OCI-LY1 (cell line): ENCODE data around the gene AGAP3.
A peak's percentile ranks its signal among the peaks of the same experiment; 100 is the strongest.

Source experiments
- H2AFZ ChIP-seq: fragments of 200-600 bp; sonication (generic), shearing (Covaris generic); 2 replicates; pipeline ENCODE4 v1.6.0; 2014; ENCODE audit warnings: antibody characterized with exemption, mild to moderate bottlenecking, low read length
- H3F3A ChIP-seq: fragments of 200-600 bp; sonication (generic), shearing (Covaris generic); 2 replicates; pipeline ENCODE4 v1.6.0; 2014; ENCODE audit warnings: mild to moderate bottlenecking, antibody characterized with exemption, low read length, moderate library complexity; ENCODE audit not compliant: insufficient read depth
- H3K27ac ChIP-seq: fragments of 200-600 bp; sonication (generic); 2 replicates; pipeline ENCODE4 v1.5.1; 2014; ENCODE audit warnings: low read length, mixed run types, mild to moderate bottlenecking, low read depth; ENCODE audit not compliant: poor library complexity, severe bottlenecking
- H3K27me3 ChIP-seq: fragments of 200-600 bp; sonication (generic); 2 replicates; pipeline ENCODE4 v1.6.0; 2014; ENCODE audit warnings: antibody characterized with exemption, mild to moderate bottlenecking, low read length, moderate library complexity; ENCODE audit not compliant: insufficient read depth
- H3K36me3 ChIP-seq: fragments of 200-600 bp; sonication (generic); 2 replicates; pipeline ENCODE4 v1.6.1; 2014; ENCODE audit warnings: mild to moderate bottlenecking, antibody characterized with exemption, low read length, moderate library complexity, mixed read lengths; ENCODE audit not compliant: insufficient read depth
- H3K4me1 ChIP-seq: fragments of 200-600 bp; sonication (generic); 2 replicates; pipeline ENCODE4 v1.5.1; 2014; ENCODE audit warnings: mild to moderate bottlenecking, low read length, moderate library complexity; ENCODE audit not compliant: insufficient read depth, severe bottlenecking
- H3K4me2 ChIP-seq: fragments of 200-600 bp; sonication (generic), shearing (Covaris generic); 2 replicates; pipeline ENCODE4 v1.6.1; 2014; ENCODE audit warnings: low read length
- H3K4me3 ChIP-seq: fragments of 200-600 bp; sonication (generic); 2 replicates; pipeline ENCODE4 v1.5.1; 2014; ENCODE audit warnings: low read length, low read depth, mild to moderate bottlenecking, mixed read lengths; ENCODE audit not compliant: poor library complexity, severe bottlenecking
- H3K79me2 ChIP-seq: fragments of 200-600 bp; shearing (Covaris generic); 2 replicates; pipeline ENCODE4 v1.6.1; 2016; ENCODE audit warnings: mixed run types, low read length, mixed read lengths; ENCODE audit not compliant: insufficient read depth
- H3K9ac ChIP-seq: fragments of 200-600 bp; sonication (generic), shearing (Covaris generic); 2 replicates; pipeline ENCODE4 v1.6.1; 2014; ENCODE audit warnings: mild to moderate bottlenecking, low read length, mixed read lengths
- H3K9me2 ChIP-seq: fragments of 200-600 bp; sonication (generic), shearing (Covaris generic); 2 replicates; pipeline ENCODE4 v1.6.1; 2014; ENCODE audit warnings: low read depth, mild to moderate bottlenecking, low read length, mixed read lengths
- H3K9me3 ChIP-seq: fragments of 200-600 bp; shearing (Covaris generic); 2 replicates; pipeline ENCODE4 v1.6.1; 2014; ENCODE audit warnings: low read length, mixed read lengths
- H4K20me1 ChIP-seq: fragments of 200-600 bp; sonication (generic), shearing (Covaris generic); 2 replicates; pipeline ENCODE4 v1.6.0; 2016; ENCODE audit warnings: mild to moderate bottlenecking, low read length; ENCODE audit not compliant: insufficient read depth
- CTCF ChIP-seq: fragments of 200-600 bp; sonication (generic), shearing (Covaris generic); IDR thresholded peaks from 2 replicates; pipeline ENCODE4 v1.5.1; 2017; ENCODE audit warnings: mild to moderate bottlenecking, antibody characterized with exemption, low read length, moderate library complexity, mixed read lengths
- EZH2 ChIP-seq: fragments of 200-600 bp; sonication (generic), shearing (Covaris generic); IDR thresholded peaks from 2 replicates; pipeline ENCODE4 v1.8.0; 2017; ENCODE audit warnings: borderline replicate concordance, mixed run types, mild to moderate bottlenecking, antibody characterized with exemption, low read length, moderate library complexity, mixed read lengths

Gene AGAP3

GRCh38 chr7:151089893-151090730 lies 3.8 kb downstream of the AGAP3 start:
- peaks cover 16% of the 10 kb centered on the region for H3K27me3 ChIP-seq
- H3K9me3 ChIP-seq, result no peaks in the 10 kb centered on the region
- no peak overlapping the region for H3K4me3 ChIP-seq
- H3K27ac ChIP-seq, result no peak overlapping the region
- no peaks in the 10 kb centered on the region for H3K79me2 ChIP-seq
- no peak overlapping the region for H3K4me2 ChIP-seq
- H3K9ac ChIP-seq, result no peak overlapping the region
- H4K20me1 ChIP-seq, result no peaks in the 10 kb centered on the region
- peaks cover 18% of the 10 kb centered on the region for H3K4me1 ChIP-seq
- H3K36me3 ChIP-seq, result no peaks in the 10 kb centered on the region
- H3F3A ChIP-seq, result no peaks in the 10 kb centered on the region; the same call in 1 of the 2 replicates
- TF ChIP-seq EZH2 (no peak), CTCF (no peak)
- H3K9me2 ChIP-seq, result no peaks in the 10 kb centered on the region
- H2AFZ ChIP-seq, result no peak overlapping the region

GRCh38 chr7:151091003-151091402 lies 4.7 kb downstream of the AGAP3 start:
- Histone ChIP-seq H4K20me1 (no peaks in the 10 kb centered on the region), H3K27ac (no peak overlapping the region), H3K79me2 (no peaks in the 10 kb centered on the region), H3K4me1 (peaks cover 12% of the 10 kb centered on the region), H2AFZ (no peak overlapping the region), H3K27me3 (peaks cover 11% of the 10 kb centered on the region), H3K9ac (no peak overlapping the region), H3K9me3 (no peaks in the 10 kb centered on the region), H3K36me3 (no peaks in the 10 kb centered on the region), H3F3A (no peaks in the 10 kb centered on the region; the same call in 1 of the 2 replicates), H3K4me2 (no peak overlapping the region), H3K4me3 (no peak overlapping the region), H3K9me2 (no peaks in the 10 kb centered on the region)
- TF ChIP-seq EZH2, result no peak
- no peak for TF ChIP-seq CTCF

- H2AFZ ChIP-seq, result no peak overlapping the region
- H4K20me1 ChIP-seq, result no peaks in the 10 kb centered on the region
- no peaks in the 10 kb centered on the region for H3K9me2 ChIP-seq
- no peaks in the 10 kb centered on the region for H3K79me2 ChIP-seq
- no peak overlapping the region for H3K4me3 ChIP-seq
- H3K27ac ChIP-seq, result no peak overlapping the region
- no peaks in the 10 kb centered on the region; the same call in 1 of the 2 replicates for H3F3A ChIP-seq
- peak; percentile 88 for TF ChIP-seq CTCF
- no peak for TF ChIP-seq EZH2
- no peaks in the 10 kb centered on the region for H3K9me3 ChIP-seq
- H3K4me2 ChIP-seq, result no peak overlapping the region
- H3K9ac ChIP-seq, result no peak overlapping the region
- peaks cover 11% of the 10 kb centered on the region for H3K27me3 ChIP-seq
- no peaks in the 10 kb centered on the region for H3K36me3 ChIP-seq
- peaks cover 16% of the 10 kb centered on the region for H3K4me1 ChIP-seq
These were observed 5.2 kb downstream of the AGAP3 start for GRCh38 chr7:151091431-151091830.
